Uterus (tissue), 4 donors: Measurements from ENCODE around the gene SUPT20H. TPM values are rescaled to one million over a fixed set of nuclear protein-coding genes. Genes with fewer than 3 reads are reported as not detected.

Experiments
- DNase-seq, 2 donors: peaks; one replicate each; pipeline ENCODE4 v3.0.0-alpha.2; 2019 to 2020
- H3K27ac ChIP-seq, 2 donors: fragments of 200-600 bp; sonication (generic); 1 replicate in 1 of 2; 2 replicates in 1 of 2; pipeline ENCODE4 v1.5.1; 2016 to 2018
- H3K27me3 ChIP-seq, 2 donors: fragments of 200-600 bp; sonication (generic); one replicate each; pipeline ENCODE4 v1.5.1; 2018 to 2019; ENCODE audit warnings: control low read depth in 1 of 2
- H3K36me3 ChIP-seq, 2 donors: fragments of 200-600 bp; sonication (generic); one replicate each; pipeline ENCODE4 v1.5.1; 2019; ENCODE audit warnings: control low read depth in 1 of 2
- H3K4me1 ChIP-seq, 2 donors: fragments of 200-600 bp; sonication (generic); one replicate each; pipeline ENCODE4 v1.5.1; 2018 to 2019; ENCODE audit warnings: control low read depth in 1 of 2
- H3K4me3 ChIP-seq, 2 donors: fragments of 200-600 bp; sonication (generic); 1 replicate in 1 of 2; 2 replicates in 1 of 2; pipeline ENCODE4 v1.5.1; 2018 to 2019; ENCODE audit warnings: mild to moderate bottlenecking in 1 of 2
- H3K9me3 ChIP-seq, 2 donors: fragments of 200-600 bp; sonication (generic); one replicate each; pipeline ENCODE4 v1.5.1; 2019; ENCODE audit warnings: control low read depth in 1 of 2
- POLR2A ChIP-seq, 2 donors: fragments of 450-650 bp; IDR thresholded peaks; one replicate each; pipeline ENCODE4 v1.6.1; 2016; ENCODE audit warnings: antibody characterized with exemption in 2 of 2, mild to moderate bottlenecking in 1 of 2, moderate library complexity in 1 of 2
- intact Hi-C: fragments of 100-400 bp; cut with DNase I; formaldehyde crosslinking; loops from one replicate; pipeline ENCODE4 v1.15.1; 2023; ENCODE audit warnings: low total_unique reads
- total RNA-seq, 4 donors: library from RNA; depleted of rRNA in 3 of 4; stranded (reverse); fragments of >200 nt in 3 of 4; gene quantifications; one replicate each; pipeline versions ENCODE4 v1.1.0 to v1.2.4, GENCODE V29; 2014 to 2023
- TF ChIP-seq, protein P1 (sequence below), 4 experiments: fragments of 200-600 bp in 2 of 4; fragments of 450-650 bp in 2 of 4; sonication (generic) in 2 of 4; IDR thresholded peaks; one replicate each; pipeline ENCODE4 v1.5.1; 2016 to 2019; ENCODE audit warnings: antibody characterized with exemption in 4 of 4, mild to moderate bottlenecking in 2 of 4, moderate library complexity in 1 of 4
- donor health status: DM: yes; HTN: yes; CAD: no.

SUPT20H gene
- total RNA-seq, 4 donors from 2014 or later: 39.7 to 119 (median 88.2) TPM

DNA sequence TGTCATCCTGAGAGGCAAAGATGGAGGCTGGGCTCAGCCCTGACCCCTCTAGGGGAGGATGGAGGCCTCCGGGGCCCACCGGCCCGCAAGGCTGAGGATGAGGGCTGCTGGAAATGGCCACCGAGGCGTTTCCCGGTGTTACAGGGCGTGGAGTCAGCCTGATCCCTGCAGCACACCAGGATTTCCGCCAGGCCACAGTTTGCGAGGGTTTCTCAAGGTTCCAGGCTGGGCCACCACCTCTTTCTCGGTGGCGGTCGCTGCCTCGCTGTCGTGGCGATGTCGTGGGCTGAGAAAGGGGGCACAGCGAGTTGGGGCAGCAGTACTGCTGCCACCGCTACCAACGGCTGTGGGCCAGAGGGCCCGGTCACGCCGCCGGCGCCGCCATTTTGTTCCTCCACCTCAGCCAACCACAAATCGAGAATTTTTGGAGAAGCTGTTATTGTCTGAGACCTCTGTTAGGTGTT is 45.8 kb upstream of the SUPT20H start, which contains the start of gene CSNK1A1L:
Gene CSNK1A1L (minus strand): TSS at position 414 of the 464 bp plus-strand sequence. CDS start 408 bp downstream, at position 6.
- H3K27ac ChIP-seq: no peak within 1 kb of the TSS
- intact Hi-C loops: no loop called here

DNA sequence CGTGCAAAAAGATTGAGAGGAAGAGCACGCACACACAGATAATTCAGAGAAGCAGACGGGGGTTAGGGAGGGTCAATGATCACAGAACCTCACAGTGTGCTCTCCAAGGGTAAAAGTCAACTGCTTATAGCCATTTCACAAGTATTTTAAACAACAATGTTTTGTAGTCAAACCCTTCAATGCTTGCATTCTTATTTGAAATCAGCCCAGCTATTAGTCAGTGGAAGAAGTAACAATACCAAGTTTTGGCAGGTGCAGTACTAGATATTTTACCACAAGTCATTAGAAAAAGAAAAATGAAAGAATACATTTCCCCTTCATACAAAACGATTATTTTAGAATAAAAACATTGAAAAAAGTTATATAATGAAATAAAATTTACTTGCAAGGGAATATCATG is 43.4 kb upstream of the SUPT20H start:
- TF ChIP-seq POLR2A (IDR thresholded peaks at IDR 0.05): no peak
- TF ChIP-seq, protein P1, sequence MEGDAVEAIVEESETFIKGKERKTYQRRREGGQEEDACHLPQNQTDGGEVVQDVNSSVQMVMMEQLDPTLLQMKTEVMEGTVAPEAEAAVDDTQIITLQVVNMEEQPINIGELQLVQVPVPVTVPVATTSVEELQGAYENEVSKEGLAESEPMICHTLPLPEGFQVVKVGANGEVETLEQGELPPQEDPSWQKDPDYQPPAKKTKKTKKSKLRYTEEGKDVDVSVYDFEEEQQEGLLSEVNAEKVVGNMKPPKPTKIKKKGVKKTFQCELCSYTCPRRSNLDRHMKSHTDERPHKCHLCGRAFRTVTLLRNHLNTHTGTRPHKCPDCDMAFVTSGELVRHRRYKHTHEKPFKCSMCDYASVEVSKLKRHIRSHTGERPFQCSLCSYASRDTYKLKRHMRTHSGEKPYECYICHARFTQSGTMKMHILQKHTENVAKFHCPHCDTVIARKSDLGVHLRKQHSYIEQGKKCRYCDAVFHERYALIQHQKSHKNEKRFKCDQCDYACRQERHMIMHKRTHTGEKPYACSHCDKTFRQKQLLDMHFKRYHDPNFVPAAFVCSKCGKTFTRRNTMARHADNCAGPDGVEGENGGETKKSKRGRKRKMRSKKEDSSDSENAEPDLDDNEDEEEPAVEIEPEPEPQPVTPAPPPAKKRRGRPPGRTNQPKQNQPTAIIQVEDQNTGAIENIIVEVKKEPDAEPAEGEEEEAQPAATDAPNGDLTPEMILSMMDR (IDR thresholded peaks at IDR 0.05): no peak
- Histone ChIP-seq H3K27me3 (no peaks in the 10 kb centered on the region), H3K4me3 (no peak overlapping the region), H3K36me3 (no peaks in the 10 kb centered on the region), H3K4me1 (no peaks in the 10 kb centered on the region), H3K9me3 (no peaks in the 10 kb centered on the region), H3K27ac (no peak overlapping the region)
- DNase-seq: no peak
- intact Hi-C loops: no loop called here

More for the DNA sequence above, 45.8 kb upstream of the SUPT20H start, which contains the start of gene CSNK1A1L:
- no peak within 1 kb of the TSS for H3K4me3 ChIP-seq
- H3K27me3 ChIP-seq: no peaks in the 10 kb centered on the region
- TF ChIP-seq, protein P1 (IDR thresholded peaks at IDR 0.05): no peak
- no peak for TF ChIP-seq POLR2A (IDR thresholded peaks at IDR 0.05)
- H3K36me3 ChIP-seq: no peaks in the 10 kb centered on the region
- H3K4me1 ChIP-seq: no peaks in the 10 kb centered on the region
- H3K9me3 ChIP-seq: no peaks in the 10 kb centered on the region
- DNase-seq: no peak

DNA sequence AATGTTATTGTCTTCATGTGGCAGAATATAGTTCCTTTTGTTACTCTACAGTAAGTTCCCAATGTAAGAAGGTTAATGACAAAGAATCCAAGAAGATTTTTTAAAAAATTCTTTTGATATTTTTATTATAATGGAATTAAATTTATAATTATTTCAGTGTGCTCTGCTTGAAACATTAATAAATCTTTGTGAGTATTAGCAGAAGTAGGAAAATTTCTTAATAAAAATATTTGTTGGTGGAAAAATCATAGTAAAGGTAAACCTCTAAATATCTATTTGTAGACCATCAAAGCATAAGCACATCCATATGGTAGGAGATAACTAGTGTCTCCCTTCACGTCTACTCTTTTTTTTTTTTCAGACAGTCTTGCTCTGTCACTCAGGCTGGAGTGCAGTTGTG is 41.7 kb upstream of the SUPT20H start:
- Histone ChIP-seq H3K4me1 (no peaks in the 10 kb centered on the region), H3K27ac (no peak overlapping the region), H3K9me3 (no peaks in the 10 kb centered on the region), H3K36me3 (no peaks in the 10 kb centered on the region), H3K27me3 (no peaks in the 10 kb centered on the region), H3K4me3 (no peak overlapping the region)
- intact Hi-C loops: no loop called here
- no peak for DNase-seq
- no peak for TF ChIP-seq POLR2A (IDR thresholded peaks at IDR 0.05)
- TF ChIP-seq, protein P1 (IDR thresholded peaks at IDR 0.05): no peak

DNA sequence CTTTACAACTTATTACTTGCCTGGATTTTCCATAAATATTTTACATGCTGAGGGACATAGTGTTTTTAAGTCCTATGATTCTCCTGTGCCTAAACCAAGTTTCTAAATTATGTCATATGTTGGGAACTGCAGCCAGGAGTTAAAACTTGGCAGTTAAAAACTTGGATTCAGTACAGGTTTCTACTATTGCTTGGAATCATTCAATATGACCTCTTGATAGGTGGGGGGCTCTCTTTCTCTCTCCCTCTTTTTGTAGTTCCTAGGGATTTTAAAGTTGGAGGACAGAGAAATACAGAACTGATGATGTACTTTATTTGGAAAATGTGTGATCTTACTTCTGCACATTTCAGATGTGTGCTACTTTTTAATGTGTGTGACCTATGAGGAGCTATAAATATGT is 41.2 kb upstream of the SUPT20H start:
- Histone ChIP-seq H3K4me3 (no peak overlapping the region), H3K27ac (no peak overlapping the region), H3K9me3 (no peaks in the 10 kb centered on the region), H3K27me3 (no peaks in the 10 kb centered on the region), H3K4me1 (no peaks in the 10 kb centered on the region), H3K36me3 (no peaks in the 10 kb centered on the region)
- no peak for DNase-seq
- TF ChIP-seq, protein P1 (IDR thresholded peaks at IDR 0.05): no peak
- no peak for TF ChIP-seq POLR2A (IDR thresholded peaks at IDR 0.05)
- intact Hi-C loops: no loop called here

DNA sequence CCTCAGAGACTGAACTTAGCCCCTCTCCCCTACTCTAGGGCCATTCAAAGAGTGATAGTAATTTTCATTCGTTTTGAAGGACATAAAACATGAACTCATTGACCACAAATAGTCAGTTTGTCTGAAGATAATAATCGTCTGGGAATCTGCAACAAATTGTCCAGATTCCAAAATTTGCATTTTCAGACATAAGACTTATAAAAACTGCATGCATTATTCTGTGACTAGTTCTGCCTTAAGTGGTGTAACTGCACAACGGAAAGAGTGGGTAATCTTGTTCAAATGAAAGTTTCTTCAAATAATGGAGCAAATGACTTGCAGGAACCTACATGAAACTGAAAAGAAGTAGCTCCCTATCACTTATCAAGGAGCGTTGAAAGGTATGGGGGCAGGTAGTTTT is 37.6 kb upstream of the SUPT20H start:
- TF ChIP-seq, protein P1 (IDR thresholded peaks at IDR 0.05): no peak
- no peak for TF ChIP-seq POLR2A (IDR thresholded peaks at IDR 0.05)
- no peak overlapping the region for H3K4me3 ChIP-seq

More for the DNA sequence above, 37.6 kb upstream of the SUPT20H start:
- no peaks in the 10 kb centered on the region for H3K36me3 ChIP-seq
- H3K27me3 ChIP-seq: no peaks in the 10 kb centered on the region
- H3K27ac ChIP-seq: no peak overlapping the region
- no peaks in the 10 kb centered on the region for H3K9me3 ChIP-seq
- intact Hi-C loops: no loop called here
- no peaks in the 10 kb centered on the region for H3K4me1 ChIP-seq
- no peak for DNase-seq
